HG02798 (cell line): ENCODE measurements around the gene LITAFD.
A peak's percentile ranks its signal among the peaks of the same experiment; 100 is the strongest.

ENCODE experiments used
- ATAC-seq: cut with Tn5 transposase; IDR thresholded peaks from one replicate; pipeline ENCODE4 v1.9.1; 2021; ENCODE audit warnings: mild to moderate bottlenecking; ENCODE audit not compliant: unreplicated experiment, poor library complexity

Gene LITAFD

GRCh38 chr16:8855051-8855786, 26.9 kb upstream of the LITAFD start:
- ATAC-seq, result no peak

DNA sequence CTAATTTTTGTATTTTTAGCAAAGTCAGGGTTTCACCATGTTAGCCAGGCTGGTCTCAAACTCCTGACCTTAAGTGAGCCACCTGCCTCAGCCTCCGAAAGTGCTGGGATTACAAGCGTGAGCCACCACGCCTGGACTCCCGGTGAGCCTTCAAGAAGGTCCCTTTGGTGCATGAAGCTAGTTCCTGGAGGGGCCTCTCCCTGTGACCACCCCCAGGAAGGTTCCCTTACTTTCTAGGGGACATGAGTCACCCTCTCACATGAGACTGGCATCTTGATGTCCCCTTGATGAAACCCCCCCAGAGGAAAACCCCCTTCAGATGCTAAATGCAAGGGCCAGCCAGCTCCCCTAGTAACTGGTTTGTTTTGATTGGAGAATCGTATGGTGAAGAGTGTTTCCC, 26.2 kb upstream of the LITAFD start:
- ATAC-seq, result no peak

GRCh38 chr16:8858994-8859912, 22.9 kb upstream of the LITAFD start:
- no peak for ATAC-seq

DNA sequence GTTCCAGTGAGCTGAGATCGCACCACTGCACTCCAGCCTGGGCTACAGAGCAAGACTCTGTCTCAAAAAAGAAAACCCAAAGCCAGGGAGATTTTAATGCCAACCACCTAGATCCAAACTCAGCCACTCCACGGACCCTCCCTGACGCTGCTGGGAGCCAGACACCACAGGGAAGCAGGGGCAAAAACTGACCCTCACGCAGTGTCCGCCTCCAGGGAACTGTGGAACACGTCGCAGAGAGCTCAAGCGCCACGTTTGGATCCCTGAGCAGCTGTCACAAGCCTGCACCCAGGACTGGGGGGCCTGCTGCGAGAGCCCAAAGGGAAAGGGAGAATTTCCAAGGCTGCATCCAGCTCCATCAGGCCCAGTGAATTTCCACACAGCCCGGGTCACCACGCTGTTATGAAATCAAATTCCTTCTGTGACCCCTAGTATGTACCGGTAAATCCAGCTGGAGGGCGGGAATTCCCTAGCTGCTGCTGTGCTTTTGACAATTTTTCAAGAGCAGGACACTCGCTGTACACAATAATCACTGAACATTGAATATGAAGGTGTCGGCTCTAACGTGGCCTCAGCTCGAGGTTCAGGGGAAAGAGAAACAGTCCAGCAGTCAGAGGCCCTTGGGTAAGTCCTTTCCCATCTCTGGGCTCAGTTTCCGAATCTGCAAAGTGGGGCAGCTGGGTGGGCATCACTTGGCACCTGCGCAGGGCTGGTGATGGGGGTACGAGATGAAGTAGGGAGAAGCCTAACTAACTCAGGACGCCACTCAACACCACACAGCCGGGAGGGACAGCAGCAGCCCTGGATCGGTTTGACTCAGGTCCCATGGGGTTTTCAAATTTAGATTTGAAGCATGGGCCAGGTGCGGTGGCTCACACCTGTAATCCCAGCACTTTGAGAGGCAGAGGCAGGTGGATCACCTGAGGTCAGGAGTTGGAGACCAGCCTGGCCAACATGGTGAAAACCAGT, 22.0 kb upstream of the LITAFD start:
- ATAC-seq, result no peak

GRCh38 chr16:8861563-8862308, 20.4 kb upstream of the LITAFD start:
- no peak for ATAC-seq

- no peak for ATAC-seq
These were observed 19.6 kb upstream of the LITAFD start for GRCh38 chr16:8862309-8863130.

- ATAC-seq, result no peak
These were observed 18.3 kb upstream of the LITAFD start for GRCh38 chr16:8863594-8864424.

- ATAC-seq, result no peak
These were observed 17.6 kb upstream of the LITAFD start for GRCh38 chr16:8864480-8865110.

- no peak for ATAC-seq
These were observed 16.8 kb upstream of the LITAFD start for GRCh38 chr16:8865145-8865882.

- ATAC-seq, result no peak
These were observed 15.8 kb upstream of the LITAFD start for GRCh38 chr16:8866118-8866883.

- no peak for ATAC-seq
These were observed 15.3 kb upstream of the LITAFD start for GRCh38 chr16:8866884-8867215.

GRCh38 chr16:8867216-8867931, 14.8 kb upstream of the LITAFD start:
- ATAC-seq, result no peak

DNA sequence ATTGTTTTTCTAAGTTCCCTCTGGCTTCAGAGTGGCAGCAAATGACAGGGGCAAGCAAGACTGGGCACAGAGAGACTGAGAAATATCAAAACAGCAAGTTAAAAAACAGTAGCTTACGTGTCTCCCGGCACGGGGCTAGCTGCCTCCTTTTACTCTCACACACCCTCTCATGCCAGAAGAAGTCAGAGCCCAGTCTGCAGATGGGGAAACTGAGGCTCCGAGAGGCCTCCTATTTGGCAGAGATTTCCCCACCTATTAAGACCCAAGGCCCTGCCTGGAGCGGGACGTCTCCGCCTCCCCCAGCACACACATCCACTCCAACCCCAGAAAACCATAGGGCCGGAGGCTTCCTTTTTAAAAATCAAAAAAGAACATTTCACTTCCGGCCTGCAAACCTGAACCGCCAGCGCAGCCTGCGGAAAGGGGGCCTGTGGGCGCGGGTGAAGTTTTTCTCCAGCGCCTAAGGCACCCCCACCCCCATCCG, 14.2 kb upstream of the LITAFD start:
- ATAC-seq, result no peak

GRCh38 chr16:8868416-8869211, 13.5 kb upstream of the LITAFD start, which contains the start of gene CARHSP1:
Gene CARHSP1, minus strand, starts transcription at chr16:8869006. Its CDS starts 9,678 bp downstream, at chr16:8859328.
- peak; percentile 73 for ATAC-seq
